GM19452 (cell line): ENCODE results near the gene ZFYVE26.

ENCODE experiments used
- ATAC-seq: cut with Tn5 transposase; IDR thresholded peaks from one replicate; pipeline ENCODE4 v1.9.1; 2021; ENCODE audit not compliant: unreplicated experiment

Gene ZFYVE26

DNA sequence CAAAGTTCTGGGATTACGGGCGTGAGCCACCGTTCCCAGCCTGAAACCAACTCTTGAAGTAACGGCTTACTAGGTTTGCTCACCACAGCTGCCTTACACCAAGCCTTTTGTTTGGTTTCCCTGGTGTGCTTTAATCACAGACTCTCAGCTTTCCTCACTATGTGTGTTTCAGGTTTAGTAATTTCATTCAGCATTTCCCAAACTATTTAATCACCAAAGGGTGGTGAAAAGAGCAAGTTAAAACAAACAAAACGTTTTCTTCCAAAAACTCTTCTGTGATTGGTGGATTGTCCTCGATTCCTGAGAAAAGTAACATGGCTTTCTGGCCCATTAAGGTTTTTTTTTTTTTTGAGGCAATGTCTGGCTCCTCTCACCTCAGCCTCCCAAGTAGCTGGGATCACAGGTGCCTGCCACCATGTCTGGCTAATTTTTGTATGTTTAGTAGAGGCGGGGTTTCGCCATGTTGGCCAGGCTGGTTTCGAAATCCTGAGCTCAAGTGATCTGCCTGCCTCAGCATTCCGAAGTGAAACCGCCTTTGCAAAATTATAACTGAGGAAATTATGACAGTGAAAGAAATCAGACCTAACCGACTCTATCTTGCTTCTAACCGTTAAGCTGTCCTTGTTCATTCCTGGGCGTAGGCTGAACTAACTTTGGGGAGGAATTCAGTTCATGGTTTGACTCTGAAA lies 1.5 kb upstream of the ZFYVE26 start:
- no peak for ATAC-seq

DNA sequence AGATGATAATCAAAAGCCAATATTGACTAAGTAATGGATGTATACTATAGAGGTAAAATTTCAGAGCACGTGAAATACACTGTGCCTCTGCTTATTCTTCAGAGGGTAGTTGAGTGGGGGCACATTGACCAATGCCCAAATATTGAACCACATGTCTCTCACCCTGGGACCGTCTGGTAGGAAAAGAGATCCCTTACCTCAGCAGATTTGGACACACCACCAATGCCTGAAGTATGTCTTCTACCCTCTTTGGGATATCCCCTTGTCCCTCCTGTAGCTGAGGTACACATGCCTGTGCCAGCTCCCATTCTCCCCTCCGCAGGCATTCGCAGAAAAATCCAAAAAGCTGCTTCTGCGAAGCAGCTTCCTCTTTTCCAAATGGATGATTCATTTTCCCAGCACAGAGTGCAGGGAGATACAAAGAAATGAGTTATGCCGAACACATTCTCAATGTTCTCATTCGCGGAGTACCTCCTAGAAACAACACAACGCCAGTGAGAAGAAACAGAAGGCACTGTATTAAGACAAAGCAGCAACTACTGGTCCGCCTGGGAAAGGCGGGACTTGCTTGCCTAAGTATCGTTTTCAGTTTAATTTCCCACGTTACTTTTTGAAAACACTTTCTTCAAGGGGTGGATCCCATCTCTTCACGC lies 691 bp downstream of the ZFYVE26 start:
- ATAC-seq, result no peak

DNA sequence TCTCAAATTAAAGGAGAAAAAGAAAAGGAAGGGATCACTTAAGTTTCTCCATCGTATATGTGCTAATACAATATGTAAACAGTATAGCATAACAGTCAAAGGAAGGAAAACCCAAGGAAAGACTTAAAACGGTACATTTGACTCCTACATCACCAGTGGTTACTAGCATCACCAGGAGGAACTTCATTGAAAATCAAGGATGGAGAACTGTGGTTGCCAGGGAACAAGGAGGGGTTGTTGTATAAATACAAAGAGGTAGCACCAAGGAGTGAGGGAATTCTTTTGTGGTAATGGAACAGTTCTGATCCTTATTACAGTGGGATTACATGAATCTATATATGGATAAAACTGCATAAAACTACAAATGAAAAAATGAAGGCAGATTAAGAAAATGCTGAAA lies 1.6 kb downstream of the ZFYVE26 start:
- no peak for ATAC-seq

DNA sequence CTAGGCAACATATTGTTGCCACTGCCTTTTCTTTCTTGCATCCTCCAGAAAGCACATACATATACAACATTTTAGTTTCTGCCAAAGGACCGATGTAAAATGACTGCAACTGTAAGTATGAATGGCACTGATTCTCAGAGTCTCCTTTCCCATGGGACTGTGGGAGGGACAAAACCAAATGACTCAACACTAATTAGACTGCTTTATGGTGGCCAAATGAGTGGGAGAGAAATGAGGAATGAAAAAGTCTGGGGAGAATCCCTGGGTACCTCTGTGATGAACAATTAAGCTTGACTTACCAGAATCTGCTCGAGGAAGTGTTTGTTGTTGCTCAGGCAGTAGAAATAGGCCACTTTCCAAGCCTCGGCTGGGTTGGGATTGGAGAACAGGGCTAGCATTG lies 10.1 kb downstream of the ZFYVE26 start:
- ATAC-seq, result no peak

DNA sequence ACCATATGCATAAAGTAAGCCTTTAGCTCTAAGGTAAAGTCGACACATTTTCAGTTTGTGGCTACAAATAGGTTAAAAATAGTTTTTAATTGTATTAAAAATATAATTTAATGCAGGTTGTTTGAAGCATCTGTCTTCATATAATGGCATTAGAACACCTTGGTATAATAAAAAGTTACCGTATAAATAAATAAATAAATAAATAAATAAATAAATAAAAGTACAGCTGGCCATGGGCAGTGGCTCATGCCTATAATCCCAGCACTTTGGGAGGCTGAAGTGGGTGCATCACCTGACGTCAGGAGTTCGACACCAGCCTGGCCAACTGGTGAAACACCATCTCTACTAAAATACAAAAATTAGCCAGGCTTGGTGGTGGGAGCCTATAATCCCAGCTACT lies 15.6 kb downstream of the ZFYVE26 start:
- ATAC-seq, result no peak

DNA sequence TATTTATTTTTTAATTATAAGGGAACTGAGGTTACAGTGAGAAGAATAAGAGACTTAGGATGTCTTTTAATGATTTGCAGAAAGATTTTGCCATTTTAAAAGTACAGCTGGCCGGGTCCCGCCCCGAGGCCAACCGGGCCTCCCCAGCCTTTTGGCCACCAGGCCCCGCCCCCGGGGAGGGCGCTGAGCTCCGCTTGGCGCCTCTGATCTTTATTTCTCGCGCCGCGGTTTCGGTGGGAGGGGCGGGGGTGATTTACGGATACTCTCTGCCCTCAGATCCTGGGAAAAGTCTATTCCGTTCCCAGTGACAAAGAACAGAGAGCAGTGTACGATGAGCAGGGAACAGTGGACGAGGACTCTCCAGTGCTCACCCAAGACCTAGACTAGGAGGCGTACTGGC lies 17.7 kb downstream of the ZFYVE26 start:
- ATAC-seq, result no peak

DNA sequence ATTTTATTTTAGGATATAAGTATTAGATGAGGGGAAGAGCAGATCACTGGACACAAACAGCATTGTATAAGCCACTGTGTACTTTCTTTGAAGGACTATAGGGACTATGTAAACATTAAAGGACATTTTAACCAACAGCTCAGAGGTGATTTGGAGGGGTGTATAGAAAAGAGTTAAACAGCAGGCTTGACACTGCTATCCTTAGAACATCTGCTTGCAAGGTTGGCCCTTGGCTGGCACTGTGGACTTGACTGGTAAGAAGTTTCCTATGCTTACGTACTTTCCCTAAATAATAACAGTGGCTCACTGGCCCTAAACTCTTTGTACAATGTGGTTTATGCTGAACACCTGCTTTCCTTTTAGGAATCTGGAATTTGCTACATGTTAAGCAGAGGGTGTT lies 28.7 kb downstream of the ZFYVE26 start:
- no peak for ATAC-seq

DNA sequence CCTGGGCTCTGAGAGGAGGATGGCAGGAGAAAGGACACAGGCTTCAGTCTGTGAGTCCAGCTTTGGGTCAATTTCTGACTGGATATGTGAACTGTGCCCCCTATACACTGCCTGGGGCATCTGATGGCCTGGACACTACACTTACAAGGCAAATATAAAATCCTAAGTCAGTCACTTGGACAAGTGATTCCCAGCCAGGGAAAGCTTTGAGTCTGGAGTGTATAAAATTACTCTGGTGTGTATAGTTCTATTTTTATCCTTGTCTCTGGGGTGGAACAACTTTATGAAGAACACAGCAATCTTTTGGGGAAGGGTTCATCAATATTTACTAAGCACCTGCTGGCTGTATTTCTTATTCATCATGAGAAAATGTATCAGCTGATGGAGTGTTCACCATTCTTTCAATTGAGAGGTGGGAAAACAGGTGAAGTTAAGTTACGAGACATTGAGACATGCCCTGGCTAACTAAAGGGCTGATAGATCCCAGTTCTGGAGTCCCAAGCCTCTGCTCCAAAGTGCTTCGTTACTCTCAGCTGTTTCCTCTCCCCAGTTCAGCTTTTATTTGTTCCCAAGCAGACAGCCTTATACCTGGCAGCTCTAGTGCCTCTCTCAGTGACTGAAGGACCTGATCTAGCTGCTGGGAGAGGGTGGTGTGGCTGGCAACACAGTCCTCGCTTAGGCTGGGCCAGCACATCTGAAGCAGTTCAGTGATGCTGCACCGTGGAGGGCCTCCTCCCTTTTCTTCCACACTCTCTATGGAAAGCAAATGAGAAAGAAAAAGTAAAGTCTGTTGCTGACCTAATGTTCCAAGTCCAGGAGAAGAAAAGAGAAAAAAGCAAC lies 30.9 kb downstream of the ZFYVE26 start:
- ATAC-seq, result no peak

DNA sequence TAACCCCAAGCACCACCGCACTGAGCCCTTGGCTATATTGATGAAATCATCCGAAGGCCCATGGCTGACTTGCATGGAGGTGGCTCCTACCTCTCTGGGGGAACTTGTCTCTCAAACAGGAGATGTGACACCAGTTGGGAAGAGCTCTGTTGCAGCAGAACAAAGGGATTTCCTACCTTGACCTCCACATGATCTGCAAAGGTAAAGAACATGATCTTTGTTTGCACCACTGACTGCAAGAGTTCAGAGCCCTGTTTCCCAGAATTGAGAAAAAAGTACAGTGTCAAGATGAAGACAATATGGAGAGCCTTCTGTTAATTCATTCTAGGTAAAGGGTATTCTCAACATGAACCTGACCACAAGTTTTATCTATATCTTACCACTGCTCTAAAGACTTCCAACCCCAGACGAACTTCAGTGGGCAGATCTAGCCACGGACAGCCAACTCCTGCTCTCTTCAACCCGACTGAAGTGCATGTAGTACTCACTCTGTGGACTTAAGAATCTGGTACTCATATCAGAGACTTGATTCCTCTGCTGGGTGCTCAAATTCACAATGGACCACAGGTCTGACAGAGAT lies 32.1 kb downstream of the ZFYVE26 start:
- ATAC-seq, result no peak

DNA sequence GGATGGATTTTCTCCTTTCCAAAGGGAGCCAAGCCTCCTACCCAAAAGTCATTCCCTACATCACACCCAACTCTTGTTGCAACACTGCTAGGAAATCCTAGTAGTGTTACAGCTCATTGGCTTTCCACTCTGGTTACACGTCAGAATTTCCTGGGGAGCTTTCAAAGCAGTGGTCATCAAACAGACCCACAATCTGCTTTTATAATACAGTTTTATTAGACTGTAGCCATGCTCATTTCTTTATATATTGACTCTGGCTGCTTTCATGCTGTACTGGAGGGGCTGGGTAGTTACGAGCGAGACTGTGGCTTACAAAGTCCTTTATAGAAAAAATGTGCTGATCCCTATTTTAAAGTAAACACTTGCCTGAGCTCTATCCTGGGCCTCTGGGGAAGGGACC lies 34.3 kb downstream of the ZFYVE26 start:
- no peak for ATAC-seq

DNA sequence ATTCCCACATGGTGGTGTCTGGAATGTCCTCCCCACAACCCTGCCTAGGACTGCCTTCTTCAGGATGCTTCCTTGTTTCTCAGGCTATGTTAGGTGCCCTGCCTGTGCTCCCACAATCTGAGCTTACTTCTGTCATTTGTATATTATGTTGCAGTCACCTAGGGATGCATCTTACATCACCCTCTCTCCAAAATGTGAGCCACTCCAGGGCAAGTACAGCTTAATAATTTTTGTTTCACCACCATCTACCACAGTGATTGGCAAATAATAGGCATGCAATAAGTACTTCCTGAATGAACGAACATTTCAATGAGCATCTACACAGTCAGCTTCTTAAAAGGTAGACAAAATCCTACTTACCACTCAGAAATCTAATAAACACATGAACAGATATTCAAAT lies 37.6 kb downstream of the ZFYVE26 start:
- ATAC-seq, result no peak

DNA sequence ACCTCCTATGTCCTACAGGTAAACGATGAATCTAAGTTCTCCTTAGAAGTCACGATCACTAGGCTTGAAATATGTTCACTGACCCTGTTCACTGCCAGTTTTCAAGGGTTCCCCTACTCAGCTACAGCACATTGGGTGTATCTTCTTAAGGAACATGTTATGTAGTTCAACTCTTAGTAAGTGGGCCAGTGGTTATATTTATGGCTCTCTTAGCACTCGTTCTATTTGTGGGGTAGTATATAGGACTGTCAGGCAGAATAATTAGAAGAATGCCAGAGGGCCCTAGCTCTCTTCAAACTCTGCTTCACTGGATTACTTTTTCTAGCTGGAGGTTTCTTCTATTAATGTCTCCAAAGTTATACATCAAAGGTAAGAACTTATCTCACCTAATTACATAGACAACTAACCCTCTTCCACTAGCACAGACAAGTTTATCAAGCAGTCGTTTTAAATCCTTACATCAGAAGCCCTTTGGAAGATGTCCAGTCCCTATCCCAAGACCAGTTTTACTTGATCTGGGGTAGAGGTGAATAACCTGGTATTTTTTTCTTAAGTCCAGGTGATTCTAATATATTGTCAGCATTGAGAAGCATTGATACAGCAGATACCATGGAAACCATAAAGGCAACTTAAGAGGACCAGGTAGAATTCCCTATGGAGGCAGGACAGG lies 39.6 kb downstream of the ZFYVE26 start:
- ATAC-seq, result no peak

DNA sequence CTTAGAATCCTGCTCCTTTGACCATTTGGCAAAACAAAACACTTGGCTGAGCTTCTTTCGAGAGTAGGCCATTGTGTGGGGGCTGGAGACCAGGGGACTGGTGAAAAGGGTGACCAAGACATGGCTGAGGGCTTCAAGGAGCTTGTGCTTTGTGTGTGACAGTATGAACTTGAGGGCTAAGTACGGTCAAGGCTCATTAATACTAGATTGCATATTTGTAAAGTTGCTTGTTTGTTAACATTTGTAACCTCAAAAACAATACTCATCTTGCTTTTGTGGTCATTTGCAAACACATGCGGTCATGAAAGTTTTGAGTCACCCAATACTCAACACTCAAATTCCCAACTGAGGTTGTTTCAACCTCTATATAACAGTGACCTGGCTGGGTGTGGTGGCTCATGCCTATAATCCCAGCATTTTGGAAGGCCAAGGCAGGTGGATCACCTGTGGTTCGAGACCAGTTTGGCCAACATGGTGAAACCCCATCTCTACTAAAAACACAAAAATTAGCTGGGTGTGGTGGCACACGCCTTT lies 42.5 kb downstream of the ZFYVE26 start:
- no peak for ATAC-seq

DNA sequence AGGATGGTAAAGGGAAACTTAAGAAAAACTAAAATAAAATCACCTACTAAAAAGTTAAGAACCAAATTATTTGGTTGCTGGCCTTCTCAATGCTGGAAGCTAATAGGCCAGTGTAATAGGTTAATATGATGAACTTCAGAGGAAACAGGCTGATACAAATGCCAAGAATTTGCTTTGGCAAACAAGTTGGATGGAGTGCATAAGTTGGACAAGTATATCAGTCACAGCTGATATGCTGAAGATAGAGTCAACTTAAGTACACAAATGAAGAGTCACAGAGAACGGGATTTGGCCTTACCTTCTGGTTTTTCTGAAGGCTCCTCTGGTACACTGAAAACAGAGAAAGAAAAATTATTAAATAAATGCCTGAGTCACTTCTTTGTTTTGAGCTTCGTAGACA lies 48.2 kb downstream of the ZFYVE26 start:
- ATAC-seq, result no peak

DNA sequence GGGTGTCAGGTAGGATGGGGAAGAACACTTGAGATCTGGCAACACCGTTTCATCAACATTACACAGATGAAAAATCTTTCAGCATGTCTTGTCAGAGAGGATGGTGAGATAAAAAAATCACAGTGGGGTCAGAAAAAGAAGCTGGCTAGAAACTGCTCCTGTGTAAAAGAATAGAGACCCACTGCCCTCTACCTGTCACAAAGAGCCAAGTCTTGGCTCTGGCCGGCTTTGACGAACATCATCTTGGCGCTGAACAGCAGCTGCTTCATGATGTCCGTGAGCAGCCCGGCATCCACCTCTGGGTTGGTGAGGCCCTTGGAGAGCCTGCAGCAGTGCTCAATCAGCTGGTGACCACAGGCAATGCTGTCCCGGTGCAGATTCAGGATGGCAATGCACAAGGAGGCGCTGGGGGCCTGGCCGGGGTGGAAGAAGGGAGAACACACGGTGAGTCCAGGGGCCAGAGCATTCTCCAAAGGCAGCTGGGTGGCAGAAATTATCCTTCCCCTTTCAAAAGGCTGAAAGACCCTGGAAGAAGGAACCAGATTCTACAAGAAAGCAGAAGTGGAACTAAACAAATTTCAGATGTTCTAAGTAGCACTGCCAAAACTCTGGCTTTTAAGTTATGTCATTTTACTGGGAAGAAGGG lies 50.2 kb downstream of the ZFYVE26 start:
- no peak for ATAC-seq

DNA sequence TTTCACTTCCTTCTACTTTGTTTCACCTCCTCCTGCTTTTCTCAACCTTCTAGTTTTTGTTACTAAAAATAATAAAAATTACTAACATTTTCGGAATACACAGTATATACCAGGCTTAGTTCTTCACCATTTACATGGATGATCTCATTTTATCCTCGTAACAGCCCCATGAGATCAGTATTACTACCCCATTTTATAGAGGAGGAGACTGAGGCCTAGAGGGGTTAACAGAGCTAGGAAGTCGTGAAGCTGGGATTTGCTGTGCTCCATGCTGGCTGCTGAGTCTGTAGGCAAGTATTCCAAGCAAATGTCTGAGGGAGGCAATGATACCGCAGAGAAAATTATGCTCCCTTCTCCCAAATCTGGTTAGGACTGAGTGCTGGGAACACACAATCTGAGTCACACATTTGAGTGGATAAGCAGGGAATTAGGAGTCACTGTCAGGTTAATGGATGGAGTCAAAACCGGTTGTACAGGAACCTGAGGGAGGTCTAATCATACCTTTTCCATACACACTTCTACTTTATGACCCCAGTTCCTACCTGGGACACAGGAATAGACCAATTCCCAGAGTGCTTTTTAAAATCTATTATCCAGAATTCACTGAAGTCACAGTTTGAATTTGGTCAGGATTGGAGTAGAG lies 51.1 kb downstream of the ZFYVE26 start:
- ATAC-seq, result no peak

DNA sequence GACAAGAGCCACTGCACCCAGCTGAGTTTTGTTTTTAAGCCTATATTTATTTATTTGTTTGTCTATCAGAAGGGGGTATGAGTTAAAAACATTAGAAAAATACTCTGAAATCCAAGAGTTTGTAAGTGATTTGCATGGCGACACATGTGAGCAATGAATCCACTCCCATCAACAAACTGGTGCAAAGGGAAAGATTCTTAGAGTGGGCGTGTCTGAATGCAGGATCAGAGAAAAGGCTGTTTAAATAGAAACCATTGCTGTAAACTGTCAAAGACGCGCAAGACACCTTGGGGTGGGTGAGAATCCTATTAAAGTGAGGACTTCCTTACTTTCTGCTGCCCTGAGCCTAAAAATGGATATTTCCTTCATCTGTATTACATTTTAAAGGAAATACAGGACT lies 51.9 kb downstream of the ZFYVE26 start:
- ATAC-seq, result no peak

DNA sequence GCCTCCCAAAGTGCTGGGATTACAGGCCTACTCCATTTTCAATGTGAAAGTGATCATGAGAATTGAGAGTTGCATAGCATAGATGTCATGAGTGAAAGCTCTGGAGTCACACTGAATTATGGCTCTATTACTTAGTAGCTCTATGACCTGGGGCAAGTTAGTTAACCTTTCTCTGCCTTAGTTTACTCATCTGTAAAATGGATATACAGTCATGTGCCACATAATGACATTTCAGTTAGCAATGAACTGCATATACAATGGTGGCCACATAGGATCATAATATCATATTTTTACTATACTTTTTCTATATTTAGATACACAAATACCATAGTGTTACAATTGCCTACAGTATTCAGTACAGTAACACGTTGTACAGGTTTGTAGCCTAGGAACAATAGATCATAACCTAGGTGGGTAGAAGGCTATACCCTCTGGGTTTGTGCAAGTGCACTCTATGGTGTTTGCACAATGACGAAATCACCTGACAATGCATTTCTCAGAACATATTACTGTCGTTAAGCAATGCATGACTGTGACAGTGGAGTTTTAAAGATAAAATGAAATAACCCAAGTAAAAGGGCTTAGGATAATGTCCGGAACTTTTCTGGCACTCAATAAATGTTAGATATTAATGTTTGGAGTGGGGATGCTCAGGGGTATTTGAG lies 53.1 kb downstream of the ZFYVE26 start:
- ATAC-seq, result no peak

DNA sequence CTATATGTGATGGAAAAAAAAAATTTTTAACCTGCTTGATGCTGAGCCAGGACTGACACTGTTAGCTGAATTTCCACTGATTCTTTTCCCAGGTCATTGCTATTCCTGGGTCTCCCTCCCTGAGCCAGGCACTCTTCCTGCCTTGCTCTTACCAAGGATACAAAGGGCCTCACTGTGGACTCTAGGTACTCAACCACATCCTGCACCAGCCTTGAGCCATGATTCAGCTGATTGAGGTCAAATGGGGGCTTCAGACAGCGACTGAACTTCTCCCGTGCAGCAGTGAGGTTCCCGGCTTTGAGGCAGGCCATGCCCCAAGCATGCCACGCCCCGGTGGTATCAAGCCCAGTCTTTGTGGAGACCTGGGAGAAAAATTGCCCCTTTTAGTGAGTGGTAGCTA lies 54.3 kb downstream of the ZFYVE26 start:
- ATAC-seq, result no peak
